ENCODE data around the gene PDGFA.

PDGFA gene

DNA sequence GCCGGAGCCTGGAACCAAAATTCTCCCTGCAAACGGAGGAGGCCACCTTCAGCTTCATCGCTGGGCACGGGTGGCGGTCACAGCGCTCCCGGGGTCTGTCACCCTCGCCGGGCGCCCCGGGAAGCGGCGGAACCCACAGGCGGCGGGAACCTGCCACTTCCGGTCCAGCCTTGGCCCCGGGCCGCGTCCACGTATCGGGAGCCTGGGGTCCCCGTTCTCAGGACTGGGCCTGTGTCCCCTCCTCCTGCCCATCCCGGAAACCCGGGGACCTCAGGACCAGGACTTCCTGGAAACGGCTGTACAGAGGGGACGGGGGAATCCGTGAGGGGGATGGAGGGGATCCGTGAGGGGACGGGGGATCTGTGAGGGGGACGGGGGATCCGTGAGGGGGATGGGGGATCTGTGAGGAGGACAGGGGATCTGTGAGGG lies 25.4 kb downstream of the PDGFA start:
- peak; percentile 99 for FAIRE-seq
- DNase-seq (ENCODE audit: insufficient read length, low spot score), result peak; percentile 78

DNA sequence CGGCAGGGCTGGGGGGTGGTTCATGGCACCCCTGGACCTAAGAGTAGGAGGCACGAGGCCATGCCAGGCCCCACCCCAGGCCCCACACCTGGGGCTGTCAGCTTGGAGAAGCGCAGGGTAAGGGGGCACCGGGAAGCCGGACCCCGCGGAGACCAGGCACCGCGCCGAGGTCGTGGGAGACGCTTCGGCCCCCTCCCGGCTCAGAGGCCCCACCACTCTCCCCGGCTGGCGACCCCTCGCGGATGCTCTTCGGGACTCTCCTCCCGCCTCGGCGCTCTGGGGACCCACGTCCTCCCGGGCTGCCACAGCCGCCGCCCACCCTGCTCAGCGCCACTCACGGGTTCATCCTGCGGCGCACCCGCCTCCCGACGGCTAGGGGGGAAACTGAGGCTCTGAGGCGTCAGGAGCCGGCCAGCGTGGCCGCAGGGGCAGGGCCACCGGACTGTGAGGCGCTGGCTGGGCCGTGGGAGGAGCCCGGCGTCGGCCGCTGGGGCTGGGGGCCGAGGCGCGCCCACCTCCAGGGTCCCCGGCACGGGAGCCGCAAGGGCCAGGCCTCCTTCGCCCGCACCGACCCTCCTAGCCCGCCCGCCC lies 25.9 kb downstream of the PDGFA start:
- no peak for FAIRE-seq
- DNase-seq (ENCODE audit: insufficient read length, low spot score), result no peak

DNA sequence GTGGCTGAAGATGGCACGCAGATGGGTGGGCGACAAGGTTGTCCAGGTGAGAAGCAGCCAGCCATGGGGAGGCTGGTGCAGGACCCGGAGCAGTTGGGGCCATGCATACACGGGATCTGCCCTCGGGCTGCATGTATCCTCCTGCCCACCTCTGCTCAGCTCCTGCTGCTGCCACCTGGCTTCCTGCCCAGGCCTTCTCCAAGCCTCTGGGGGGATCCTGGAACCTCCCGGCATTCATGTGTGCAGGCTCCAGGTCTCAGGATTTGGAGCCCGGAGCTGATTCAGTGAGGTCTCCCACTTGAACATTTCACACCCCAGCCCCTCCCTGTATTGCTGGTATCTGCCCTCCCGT lies 27.0 kb downstream of the PDGFA start:
- no peak for FAIRE-seq

DNA sequence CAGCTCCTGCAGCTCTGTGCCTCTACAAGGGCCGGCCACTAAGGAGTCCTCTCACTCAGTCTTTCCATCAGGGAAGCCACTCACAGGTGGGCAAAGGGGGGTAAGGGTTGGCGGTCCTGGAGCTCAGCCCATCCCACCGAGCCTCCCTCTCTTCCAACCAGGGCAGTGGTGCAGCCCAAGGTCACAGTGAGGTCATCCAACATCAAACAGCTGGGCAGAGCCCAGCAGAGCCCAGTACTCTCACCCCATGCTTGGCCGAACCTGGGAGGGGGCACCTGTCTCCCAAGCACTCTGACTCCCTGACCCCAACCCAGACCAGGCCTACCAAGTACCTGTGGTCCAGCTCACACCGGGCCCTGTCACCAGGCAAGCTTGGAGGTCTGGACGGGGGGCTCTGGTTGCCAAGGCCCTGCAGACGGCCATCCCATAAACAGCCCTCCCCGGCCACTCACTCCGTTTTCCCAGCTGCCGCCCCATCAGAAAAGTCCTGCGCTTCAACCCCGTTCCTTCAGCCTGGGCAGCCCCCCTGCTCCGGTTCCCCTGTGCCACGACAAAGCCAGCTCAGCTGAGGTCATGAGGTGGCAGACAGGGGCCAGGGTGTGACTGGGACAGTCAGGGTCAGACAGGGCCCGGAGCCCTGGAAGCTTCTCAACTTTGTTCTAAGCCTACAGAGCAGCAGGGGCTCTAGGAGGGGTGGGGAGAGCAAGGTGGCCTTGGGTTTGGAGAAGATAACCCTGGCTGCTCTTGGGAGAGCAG lies 27.5 kb downstream of the PDGFA start:
- no peak for DNase-seq (ENCODE audit: insufficient read length, low spot score)
- FAIRE-seq, result no peak

More for the DNA sequence above, 27.0 kb downstream of the PDGFA start:
- no peak for DNase-seq (ENCODE audit: insufficient read length, low spot score)

DNA sequence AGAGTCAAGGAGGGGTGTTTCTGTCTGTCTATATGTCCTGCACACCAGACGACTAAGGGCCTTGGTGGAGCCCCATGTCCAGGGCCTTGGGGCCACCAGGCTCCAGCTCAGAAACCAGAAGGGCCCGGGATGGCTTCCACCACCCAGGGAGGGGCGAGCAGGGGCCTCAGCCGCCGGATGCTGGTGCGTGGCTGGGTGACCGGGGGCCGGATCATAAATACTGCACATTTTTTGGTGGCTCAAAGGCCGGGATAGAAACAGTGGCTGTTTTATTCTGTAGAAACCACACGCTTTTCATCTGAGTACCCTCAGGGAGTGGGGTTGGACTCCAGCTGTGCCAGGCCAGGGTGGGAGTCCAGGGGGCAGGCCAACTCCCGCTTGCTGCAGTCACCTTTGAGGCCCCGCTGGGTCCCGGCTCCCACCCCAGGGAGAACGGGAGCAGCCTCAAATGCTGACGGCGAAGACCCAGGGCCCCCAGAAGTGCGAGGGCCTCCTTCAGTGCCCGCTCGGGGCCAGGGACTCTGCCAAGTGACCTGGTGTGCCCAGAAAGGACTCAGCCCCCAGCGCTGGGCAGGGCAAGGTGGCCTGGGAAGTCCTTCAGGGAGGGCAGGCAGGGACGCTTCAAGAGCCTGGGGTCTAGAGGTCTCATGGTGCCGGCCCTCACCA lies 28.2 kb downstream of the PDGFA start:
- no peak for DNase-seq (ENCODE audit: insufficient read length, low spot score)
- no peak for FAIRE-seq

DNA sequence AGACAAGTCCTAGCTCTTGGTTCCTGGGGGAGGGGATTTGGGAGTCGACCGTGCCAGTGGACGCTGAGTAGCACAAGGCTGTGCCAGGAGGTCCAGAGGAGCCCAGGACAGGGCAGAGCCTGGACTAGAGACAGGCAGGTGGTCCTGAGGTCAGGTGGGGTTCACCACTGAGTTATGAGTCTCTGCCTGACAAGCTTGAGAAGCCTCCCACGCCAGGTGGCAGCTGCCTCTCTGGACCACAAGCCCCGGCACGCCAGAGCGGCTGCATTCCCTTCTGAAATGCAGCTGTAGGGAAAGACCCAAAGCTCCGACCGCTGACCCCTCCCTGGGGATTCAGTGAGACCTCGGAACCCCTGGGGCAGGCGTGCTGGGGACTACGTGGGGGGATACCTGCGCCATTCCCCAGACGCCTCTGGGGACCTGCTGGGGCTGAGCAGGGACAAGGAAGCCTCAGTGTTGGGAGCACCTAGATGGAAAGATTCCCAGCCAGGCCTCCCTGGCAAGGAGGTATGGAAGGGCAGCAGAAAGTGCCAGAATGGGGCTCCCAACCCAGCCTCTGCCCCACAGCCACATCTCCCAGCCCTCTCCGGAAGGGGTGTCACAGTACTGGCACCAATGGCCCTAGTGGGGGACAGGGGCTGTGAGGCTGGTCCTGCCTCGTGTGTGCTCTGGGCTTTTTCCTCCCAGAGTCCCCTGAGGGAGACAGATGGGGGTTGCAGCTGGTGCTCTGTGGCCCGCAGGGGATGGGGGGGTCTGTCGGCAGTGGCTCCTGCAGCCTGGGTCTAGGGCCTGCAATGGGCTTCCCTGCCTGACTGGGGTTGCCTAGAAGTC lies 29.0 kb downstream of the PDGFA start:
- FAIRE-seq, result no peak
- no peak for DNase-seq (ENCODE audit: insufficient read length, low spot score)

DNA sequence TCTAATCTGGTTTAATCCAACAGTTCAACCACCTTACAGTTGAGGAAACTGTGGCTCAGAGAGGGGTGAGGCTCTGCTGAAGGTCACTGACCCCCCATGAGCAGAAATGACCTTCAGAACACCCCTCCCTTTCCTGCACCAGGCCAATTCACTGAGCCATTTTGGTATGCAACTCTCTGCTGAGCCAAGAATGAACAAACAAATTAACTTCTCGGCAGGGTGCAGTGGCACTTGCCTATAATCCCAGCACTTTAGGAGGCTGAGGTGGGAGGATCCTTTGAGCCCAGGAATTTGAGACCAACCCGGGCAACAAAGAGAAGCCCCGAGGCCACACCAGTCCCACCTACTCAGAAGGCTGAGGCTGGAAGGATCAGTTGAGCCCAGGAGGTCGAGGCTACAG lies 29.8 kb downstream of the PDGFA start:
- FAIRE-seq (no peak), DNase-seq (ENCODE audit: insufficient read length, low spot score) (no peak)

DNA sequence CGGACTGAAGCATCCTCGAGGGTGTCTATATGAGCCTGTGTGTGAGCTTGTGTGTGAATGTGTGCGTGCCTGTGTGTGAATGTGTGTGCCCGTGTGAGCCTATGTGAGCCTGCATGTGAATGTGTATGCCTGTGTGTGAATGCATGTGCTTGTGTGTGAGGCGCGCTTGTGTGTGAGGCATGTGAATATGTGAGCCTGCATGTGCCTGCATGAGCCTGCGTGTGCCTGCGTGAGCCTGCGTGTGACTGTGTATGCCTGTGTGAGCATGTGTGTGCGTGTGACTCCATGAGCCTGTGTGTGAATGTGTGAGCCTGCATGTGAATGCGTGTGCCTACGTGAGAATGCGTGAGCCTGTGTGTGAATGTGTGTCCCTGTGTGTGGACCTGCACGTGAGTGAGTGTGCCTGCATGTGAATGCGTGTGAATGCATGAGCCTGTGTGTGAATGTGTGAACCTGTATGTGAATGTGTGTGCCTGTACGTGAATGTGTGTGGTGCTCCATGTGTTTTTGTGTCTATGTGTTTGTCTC lies 33.4 kb downstream of the PDGFA start:
- no peak for DNase-seq (ENCODE audit: insufficient read length, low spot score)
- peak; percentile 94 for FAIRE-seq

DNA sequence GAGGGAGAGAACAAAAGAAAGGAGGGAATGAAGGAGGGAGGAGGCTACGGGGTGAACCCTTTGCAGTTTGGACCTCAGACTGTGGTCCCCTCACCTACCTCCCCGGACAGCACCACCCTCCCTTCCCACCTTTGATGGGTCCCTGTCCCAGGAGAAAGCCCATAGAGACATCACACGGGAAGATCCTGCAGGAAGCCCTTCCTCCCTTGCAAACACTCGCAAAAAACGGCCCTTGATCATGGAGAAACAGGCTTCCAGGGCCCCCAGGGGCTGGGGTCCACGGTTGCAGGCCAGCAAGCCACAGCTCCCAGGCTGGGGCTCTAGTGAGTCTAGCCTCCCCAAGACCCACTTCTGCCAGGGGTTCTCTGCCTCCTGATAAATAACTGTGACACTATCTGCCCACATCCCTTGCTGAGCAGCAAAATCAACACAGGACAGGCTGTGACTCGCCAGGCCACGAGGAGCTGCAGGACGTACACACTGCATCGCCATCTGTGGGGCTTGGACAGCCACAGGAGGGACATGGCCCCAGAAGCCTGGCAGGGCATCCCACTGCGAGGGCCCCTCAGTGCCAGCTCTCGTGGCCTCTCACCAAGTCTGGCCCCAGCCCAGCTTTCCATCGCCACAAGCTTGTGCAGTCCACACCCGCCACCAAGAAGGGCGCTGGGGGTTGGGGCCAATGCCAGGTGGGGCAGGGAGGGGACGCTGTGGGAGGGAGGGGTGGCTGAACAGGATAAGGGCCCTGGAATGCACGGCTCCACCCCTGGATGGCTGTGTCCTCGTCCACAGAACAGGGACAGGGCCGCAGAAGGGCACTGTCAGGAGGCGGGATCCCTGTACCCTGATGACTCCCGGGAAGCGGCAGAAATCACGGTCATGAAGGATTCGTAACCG lies 34.2 kb downstream of the PDGFA start:
- FAIRE-seq (peak; percentile 83), DNase-seq (ENCODE audit: insufficient read length, low spot score) (no peak)

DNA sequence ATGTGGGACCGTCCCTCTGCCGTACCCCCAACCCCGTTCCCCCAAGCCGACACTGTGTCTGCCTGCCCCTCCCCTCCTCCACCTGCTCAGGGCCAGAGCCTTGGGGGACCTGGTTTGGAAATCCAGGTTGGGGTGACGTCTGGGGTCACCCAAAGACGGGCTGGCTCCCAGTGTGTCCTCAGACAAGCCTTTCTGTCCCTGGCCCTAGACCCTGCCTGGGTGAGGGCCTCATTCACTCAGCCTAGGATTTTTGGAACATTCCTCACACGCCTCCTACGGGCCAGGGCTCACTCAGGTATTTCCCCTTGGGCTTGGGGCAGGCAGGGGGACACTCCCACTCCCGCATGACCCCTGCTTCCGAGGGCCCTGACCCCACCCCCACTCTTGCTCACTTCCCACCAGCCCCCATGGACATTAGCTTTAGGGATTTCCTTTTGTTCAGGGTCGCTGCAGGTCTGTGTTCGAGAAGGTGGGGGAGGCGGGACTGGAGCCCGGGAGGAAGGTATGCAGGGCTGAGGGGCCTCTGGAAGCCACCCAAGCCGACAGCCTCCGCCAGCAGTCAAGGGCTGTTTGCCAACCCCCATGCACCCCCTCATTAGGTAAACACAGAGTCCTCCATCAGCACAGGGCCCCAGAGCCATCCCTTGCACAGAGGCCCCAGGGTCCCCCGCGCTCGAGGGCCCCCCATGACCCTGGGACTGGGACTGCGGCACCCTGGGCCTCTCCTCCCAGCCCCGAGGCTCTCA lies 35.1 kb downstream of the PDGFA start:
- FAIRE-seq (no peak), DNase-seq (ENCODE audit: insufficient read length, low spot score) (no peak)

DNA sequence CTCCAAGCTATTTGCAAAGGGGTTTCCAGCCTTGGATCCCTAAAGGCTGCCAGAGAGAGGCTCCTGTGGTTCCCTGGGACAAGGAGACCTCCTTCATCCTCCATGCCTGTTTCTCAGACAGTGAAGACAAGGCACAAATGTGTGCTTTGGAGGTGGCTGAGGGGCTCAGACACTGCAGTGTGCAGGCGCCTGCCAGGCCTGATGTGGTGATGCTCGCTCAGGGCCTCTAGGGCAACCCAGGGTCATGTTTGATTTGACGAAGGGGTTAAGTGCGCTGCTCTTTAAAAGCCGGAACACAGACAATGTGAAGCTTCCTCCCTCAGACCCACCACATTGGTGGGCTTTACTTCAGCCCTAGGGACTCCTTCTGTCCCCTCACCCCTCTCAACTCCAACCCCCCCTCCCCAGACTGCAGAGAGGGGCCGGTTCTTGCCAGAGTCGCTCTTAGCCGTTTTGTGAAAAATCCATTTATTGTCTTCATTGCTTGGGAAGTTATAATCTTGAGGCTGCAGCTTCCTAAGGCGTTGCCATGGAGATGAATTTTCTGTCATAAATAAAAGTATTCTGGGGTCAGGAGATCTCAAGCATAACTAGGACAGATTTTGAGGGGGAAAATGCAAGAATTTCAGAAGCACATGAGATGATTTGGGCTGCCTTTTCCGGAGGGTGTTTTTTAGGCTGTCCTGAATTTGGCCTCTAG lies 35.8 kb downstream of the PDGFA start:
- FAIRE-seq, result no peak

DNA sequence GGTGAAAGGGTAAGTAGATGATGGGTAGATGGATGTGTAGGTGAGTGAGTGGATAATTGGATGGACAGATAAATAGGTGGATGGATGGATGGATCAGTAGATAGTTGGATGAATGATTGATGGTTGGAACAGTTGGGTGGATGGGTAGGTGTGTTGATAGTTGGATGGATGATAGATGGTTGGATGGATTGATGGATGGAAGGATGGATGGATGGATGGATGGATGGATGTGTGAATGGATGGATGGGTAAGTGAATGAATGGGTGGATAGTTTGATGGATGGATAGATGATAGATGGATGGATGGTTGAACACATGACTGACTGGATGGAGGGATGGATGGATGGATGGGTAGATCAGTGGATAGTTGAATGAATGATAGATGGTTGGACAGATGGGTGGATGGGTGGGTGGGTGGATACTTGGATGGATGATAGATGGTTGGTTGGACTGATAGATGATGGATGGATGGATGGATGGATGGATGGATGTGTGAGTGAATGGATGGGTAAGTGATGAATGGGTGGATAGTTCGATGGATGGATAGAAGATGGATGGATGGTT lies 37.0 kb downstream of the PDGFA start:
- FAIRE-seq (peak; percentile 95), DNase-seq (ENCODE audit: insufficient read length, low spot score) (no peak)

More for the DNA sequence above, 35.8 kb downstream of the PDGFA start:
- DNase-seq (ENCODE audit: insufficient read length, low spot score), result no peak

DNA sequence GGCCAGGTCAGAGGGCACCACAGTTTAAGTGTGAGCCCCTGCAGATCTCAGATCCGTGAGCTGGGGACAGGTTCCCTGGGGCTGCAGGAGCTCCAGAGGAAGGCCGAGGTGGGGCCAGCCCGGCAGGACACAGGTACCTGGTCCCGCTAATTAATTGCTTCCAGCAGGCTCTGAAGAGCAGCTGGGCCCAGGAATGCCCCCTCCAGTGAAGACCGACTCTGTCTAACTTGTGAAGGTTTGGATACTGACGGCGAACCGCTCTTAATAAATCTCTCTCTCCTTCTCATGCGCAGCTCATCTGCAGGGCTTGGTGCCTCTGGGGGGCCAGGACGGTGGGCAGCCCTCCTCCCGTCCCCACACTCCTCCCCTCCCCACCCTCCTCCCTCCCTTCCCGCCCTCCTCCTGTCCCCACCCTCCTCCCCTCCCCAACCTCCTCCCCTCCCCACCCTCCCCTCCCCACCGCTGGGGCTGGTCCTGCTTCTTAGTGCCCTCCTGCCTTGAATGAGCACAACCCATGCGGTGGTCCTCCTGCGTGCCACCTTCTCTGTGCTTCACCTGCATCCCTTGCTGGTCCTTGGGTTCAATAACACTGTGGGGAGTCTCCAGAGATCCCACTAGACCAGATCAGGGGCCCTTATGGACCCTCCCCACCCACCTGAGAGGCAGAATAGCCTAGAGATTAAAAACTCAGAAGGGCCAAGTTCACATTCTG lies 38.3 kb downstream of the PDGFA start:
- no peak for FAIRE-seq

DNA sequence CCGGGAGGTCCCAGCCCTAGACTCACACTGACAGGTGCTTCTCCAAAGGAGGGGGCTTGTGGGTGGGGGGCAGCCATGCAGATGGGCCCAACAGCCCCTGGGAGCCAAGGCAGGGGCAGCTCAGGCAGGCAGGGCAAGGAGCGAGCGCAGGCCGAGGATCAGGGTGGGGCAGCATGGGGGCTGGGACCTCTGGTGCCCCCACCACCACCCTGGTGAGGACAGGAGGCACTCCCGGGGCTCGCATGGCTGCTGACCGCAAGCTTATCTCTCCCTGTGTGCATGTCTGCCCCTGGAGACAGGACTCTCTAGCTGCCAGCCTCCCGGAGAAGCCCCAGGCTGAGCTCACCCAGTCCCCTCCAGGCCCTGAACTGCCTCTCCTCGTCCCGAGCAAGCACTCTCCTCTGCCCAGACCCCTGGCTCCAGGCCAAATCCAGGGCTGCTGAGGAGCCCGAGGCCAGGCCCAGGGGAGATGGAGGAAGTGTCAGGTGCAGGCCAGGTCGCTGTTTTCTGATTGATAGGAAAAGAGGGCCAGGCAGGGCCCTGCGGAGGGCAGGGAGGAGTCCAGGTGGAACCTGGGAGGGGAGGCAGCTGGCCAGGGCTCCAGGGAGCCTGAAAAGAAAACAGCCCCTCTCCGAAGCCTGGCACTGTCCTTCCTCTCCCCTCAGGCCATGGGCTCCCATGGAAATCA lies 39.0 kb downstream of the PDGFA start:
- no peak for FAIRE-seq
- no peak for DNase-seq (ENCODE audit: insufficient read length, low spot score)

More for the DNA sequence above, 38.3 kb downstream of the PDGFA start:
- no peak for DNase-seq (ENCODE audit: insufficient read length, low spot score)

DNA sequence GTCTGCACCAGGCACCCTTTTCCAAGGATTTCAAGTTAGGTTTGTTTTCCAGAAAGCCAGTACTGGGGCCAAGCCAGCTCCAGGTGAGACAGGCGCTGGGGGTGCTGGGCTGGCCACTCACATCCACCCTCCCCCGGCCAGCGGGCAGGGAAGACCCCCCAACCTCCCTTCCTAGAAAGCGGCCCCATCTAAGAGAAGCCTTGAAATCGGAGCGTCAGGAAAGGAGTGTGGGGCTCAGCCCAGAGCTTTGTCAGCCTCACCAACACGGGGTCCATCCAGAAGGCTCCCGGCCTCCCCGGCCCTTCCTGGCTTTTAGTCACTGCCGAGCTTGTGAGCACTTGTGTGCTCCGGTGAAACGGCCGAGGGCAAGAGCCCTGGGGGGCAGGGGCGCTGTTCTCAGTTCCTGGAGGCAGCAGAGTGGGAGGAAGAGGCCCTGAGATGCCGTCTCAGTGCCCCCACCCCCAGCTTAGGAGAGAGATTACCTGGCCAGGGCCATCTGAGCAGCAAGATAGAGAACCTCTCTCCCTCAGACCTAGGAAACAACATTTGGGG lies 39.6 kb downstream of the PDGFA start:
- DNase-seq (ENCODE audit: insufficient read length, low spot score) (no peak), FAIRE-seq (no peak)

DNA sequence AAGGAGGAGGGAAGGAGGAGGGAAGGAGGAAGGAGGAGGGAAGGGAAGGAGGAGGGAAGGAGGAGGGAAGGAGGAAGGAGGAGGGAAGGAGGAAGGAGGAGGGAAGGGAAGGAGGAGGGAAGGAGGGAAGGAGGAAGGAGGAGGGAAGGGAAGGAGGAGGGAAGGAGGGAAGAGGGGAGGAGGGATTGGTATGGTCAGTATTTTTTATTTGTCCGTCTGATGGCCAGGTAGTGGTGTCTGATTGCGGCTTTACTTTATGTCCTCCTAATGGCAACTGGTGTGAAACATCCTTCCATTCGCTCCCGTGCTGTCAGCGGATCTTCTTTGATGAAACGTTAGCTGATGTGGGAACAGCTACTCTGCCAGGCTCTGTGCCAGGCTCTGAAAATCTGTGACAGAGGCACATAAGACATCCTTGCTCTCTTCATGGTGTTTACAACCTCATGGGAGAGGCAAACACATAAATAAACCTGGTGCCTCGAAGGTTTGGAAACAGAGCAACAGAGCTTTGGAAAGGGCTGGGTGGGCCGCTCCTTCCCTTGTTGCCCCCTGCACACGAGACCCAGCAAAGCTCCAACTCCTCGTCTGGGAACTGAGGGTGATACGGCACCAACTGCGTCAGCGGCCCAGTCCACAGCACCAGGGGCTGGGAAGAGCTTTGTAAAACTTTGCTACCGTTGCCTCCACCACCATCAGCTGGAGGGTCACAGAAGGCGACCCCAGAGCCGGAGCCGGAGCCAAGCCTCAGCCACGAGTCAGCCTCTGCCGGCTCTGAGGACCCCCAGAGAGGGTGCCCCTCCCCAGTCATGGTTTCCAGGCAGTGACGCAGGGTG lies 40.3 kb downstream of the PDGFA start:
- DNase-seq (ENCODE audit: insufficient read length, low spot score), result no peak
- FAIRE-seq, result no peak

All from HTR-8/SVneo (cell line).